GM19043 (cell line): ENCODE results near the gene PLCB4.

Experiments used
- ATAC-seq: cut with Tn5 transposase; IDR thresholded peaks from one replicate; pipeline ENCODE4 v1.9.1; 2021; ENCODE audit warnings: low read depth; ENCODE audit not compliant: unreplicated experiment

Gene PLCB4

GRCh38 chr20:9163995-9164394 lies 95.1 kb downstream of the PLCB4 start:
- no peak for ATAC-seq

- ATAC-seq: no peak
These were observed 96.4 kb downstream of the PLCB4 start for GRCh38 chr20:9165261-9165660.

GRCh38 chr20:9166153-9166780 lies 97.4 kb downstream of the PLCB4 start:
- no peak for ATAC-seq

DNA sequence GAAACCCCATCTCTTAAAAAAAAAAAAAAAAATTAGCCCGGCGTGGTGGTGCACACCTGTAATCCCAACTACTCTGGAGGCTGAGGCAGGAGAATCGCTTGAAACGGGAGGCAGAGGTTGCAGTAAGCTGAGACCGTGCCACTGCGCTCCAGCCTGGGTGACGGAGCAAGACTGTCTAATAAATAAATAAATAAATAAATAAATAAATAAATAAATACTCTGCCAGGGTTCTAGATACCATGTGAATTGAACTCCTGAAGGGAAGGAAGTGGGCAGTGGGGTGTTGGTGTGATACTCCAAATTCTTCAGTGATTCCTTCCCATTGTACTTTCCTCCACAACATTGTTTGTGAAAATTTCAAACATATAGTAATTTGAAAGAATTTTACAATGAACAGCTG lies 100.5 kb downstream of the PLCB4 start:
- ATAC-seq: no peak

DNA sequence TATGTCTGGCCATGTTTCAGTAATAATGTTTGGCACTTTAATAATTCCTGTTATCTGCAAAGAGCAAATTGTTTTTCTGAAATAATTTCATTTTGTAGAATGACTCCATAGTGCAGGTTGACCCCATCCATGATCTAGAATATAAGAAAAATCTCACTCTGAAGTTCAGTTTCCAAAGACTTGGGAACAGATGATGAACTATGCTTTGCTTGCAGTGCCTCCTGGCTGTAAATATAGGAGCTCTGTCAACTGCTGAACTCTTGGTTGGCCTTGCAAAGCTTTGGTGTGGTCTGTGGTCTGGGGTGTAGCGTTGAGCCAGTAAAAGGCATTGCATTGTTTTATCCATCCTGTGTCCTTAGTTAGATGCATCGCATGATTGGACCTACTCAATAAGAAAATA lies 104.0 kb downstream of the PLCB4 start:
- no peak for ATAC-seq

DNA sequence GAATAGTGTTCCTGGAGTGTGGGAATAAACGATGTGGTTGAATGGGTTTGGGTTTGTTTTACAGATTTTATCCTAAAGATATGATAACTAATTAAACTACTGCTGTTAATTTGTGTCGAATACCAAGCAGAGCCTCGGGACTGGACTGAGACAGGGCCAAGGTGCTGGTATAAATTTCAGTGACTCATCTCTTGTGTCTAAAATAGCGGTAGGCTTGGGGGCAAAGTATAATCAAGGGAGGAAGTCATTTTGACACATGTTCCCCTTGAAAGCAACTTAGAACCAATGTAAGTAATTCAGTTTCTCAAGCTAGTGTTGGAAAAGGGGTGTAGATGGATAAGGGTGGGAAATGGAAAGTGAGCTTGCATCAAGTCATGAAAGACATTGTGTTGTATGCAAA lies 108.4 kb downstream of the PLCB4 start:
- no peak for ATAC-seq

DNA sequence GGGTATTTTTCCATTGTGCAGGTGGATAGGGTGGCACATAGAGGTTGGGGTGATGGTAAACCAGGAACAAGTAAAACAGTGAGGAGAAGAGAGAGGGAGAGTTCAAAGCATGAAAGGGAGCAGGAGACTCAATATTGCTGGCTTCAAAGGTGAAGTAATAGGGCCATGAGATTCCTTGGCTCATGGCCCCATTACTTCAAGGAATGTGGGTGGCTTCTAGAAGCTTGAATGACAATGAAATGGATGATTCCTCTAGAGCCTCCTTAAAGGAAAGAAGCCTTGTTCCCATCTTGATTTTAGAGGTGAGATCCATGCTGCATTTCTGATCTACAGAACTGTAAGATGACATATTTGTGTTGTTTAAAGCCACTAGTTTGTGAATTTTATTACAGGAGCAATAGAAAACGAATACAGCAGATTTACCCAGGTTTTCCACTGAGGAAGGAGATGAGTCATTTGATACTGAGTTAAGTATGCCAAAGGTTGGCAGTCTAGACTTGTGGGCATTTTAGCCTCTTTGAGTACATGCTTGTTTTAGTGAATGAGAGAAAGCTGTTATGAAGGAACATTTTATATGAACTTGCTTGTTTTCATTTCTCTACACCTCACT lies 110.4 kb downstream of the PLCB4 start:
- ATAC-seq: no peak

DNA sequence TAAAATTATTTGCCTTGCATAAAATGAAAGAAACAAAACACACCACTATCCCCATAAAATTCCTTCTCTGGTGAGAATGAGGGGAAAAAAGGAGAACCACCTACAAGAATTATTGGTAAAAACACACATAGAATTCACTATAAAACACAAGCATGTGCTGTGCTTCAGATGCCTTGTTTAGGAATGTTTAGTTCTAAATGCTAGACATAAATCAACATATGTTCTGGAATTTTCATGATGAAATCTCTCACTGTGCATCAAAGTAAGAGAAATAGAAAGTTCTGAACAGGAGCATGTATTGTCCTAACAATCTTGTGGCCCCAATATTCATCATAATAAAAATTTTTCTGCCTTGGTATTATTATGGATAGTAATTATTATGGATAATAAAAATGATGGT lies 111.0 kb downstream of the PLCB4 start:
- ATAC-seq: no peak

DNA sequence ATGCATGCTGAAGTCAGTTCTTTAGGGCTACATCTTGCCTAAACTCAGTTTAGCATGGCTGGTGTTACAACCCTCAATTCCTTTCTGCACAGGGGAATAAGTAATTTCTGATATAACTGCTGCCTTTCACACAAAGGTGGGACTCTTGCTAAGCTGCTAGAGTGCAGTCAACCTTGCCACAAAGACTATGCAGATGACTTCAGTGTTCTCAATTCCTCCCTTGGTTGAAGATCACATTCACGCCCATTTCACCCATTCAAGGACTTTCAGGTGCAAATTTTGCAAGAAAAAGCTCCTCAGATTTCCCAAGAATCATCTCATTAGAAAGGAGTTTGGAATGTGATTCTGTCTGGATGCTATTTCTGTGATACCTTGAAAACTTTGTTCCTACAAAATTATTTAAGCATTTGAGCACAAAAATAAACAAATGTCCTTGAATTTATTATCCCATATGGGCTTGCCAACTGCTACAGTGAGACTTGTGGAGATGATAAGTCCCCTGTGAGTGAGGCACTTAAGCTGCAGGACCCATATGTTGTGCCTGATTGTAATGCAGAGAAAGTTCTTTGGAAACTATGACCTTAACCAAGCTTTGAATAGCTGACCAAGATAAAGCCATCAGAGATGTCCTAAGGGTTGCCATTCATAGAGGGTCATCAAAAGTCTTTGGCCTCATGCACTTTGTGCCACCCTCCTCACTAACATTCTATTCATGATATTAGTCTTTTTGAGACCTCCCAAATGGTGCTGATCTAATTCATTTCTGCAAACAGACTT lies 111.8 kb downstream of the PLCB4 start:
- ATAC-seq: no peak

GRCh38 chr20:9185511-9185910 lies 116.6 kb downstream of the PLCB4 start:
- ATAC-seq: no peak

DNA sequence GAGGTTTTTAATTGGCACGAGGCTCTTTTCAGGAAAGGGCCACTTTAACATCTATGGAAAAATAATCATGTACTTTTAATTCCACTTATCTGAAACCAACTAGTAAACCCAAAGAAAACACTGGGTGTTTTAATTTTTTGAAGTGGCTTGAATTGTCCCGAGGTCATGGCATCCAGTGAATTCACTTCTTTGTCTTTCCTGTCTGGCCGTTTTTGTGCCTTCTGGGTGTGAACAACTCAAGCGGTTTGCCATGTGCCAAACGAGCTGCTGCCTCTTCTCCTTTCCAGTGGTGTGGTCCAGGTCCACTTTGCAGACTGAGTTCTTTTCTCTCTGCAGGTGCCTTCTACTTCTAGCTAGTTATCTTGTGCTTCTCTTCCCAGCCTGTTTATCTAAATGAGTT lies 117.5 kb downstream of the PLCB4 start:
- no peak for ATAC-seq

GRCh38 chr20:9195031-9195430 lies 126.1 kb downstream of the PLCB4 start:
- no peak for ATAC-seq

- ATAC-seq: no peak
These were observed 127.2 kb downstream of the PLCB4 start for GRCh38 chr20:9196110-9196509.

DNA sequence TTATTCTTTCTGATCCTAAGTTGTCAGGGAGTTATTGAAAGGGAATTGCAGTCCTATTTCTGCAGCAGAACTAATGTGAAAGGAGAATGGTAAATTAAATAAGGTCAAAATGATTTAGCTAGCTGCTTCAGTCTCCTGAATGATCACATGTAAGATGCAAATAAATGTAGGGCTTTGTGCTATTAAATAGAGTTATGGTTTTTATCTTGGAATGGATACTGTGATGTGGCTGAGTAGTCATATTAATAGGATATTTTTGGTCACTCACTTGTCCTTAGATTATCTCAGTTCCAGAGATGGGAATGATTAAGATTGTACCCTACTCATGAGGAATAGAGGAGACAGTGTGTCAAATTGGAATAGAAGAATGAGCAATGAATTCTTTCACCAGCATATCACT lies 129.6 kb downstream of the PLCB4 start:
- ATAC-seq: no peak

DNA sequence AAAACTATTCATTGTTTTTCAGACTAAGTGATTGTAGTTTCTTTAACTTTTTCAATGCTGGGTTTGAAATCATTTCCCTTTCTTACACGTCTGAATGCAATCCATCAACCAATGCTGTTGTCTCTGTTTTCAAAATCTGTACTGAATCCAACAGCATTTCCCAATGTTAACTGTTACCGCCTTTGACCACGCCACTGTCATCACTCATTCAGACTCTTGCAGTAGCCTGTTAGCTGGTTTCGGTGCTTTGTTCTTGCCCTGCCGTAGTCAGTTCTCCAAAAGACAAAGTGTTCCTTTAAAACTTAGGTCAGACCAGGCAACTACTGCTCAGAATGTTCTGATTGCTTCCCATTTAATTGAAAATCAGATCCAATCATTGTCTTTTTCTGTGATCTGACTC lies 131.3 kb downstream of the PLCB4 start:
- no peak for ATAC-seq

GRCh38 chr20:9200620-9201019 lies 131.7 kb downstream of the PLCB4 start:
- no peak for ATAC-seq

GRCh38 chr20:9202420-9203080 lies 133.7 kb downstream of the PLCB4 start:
- no peak for ATAC-seq

DNA sequence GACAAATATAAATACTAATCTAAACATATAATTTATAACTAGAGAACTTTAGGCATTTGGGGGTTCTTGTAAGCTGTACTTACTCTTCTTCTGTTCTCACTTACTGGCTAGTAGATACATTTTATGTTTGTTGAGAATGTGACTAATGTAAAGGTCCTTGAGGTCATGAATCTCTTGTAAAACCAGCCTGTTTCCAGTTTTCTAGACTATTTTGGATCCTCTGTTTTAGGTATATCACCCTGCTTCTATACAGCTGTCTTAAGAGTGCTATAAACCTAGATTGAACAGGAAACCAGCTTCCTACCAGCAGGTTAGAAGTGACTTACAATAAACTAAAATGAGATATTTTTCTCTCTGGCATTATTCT lies 134.2 kb downstream of the PLCB4 start:
- no peak for ATAC-seq

- no peak for ATAC-seq
These were observed 136.1 kb downstream of the PLCB4 start for GRCh38 chr20:9204979-9205378.

- ATAC-seq: no peak
These were observed 137.6 kb downstream of the PLCB4 start for GRCh38 chr20:9206486-9206885.

DNA sequence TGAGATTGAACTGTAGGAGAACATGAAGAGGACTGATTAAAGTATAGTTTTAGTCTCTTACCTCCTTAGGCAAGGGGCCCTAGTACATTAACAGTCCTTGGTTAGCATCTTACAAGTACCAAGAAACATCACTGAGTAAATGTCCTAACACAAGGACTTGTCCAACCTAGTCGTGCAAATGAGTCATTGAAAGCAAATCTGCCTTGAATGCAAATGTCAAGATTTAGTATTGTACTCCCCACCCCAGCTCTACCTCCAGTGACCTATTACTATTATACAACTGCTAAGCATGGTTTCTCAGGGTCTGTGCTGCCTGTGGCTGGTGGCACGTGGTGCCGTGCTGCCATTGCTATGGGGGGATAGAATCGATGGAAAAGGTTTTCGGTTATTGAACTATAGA lies 138.4 kb downstream of the PLCB4 start:
- no peak for ATAC-seq

GRCh38 chr20:9210356-9210755 lies 141.5 kb downstream of the PLCB4 start:
- no peak for ATAC-seq
